GM21367 (cell line): ENCODE data around the gene POLD2.

Experiments used
- ATAC-seq: cut with Tn5 transposase; IDR thresholded peaks from one replicate; pipeline ENCODE4 v1.9.1; 2021; ENCODE audit not compliant: unreplicated experiment

The POLD2 gene

DNA sequence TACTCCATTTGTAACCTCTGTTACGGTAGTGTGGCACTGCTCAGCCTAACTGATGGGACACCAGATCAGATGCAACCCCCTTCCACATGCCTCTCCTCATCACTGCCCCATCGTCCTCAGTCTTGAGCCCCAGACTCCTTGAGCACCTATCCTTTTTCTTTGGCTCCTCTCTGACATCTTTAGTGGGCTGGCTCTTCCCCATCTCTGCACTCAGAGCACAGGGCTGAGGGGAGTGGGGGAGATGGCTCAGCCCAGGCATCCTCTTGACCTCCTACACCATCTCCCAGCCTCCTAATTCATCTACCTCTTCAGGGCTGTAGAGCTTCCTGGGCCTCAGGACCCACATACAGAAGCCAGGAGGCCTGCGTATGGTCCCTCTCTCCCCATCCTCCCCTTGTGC lies 39.6 kb downstream of the POLD2 start:
- ATAC-seq: no peak

DNA sequence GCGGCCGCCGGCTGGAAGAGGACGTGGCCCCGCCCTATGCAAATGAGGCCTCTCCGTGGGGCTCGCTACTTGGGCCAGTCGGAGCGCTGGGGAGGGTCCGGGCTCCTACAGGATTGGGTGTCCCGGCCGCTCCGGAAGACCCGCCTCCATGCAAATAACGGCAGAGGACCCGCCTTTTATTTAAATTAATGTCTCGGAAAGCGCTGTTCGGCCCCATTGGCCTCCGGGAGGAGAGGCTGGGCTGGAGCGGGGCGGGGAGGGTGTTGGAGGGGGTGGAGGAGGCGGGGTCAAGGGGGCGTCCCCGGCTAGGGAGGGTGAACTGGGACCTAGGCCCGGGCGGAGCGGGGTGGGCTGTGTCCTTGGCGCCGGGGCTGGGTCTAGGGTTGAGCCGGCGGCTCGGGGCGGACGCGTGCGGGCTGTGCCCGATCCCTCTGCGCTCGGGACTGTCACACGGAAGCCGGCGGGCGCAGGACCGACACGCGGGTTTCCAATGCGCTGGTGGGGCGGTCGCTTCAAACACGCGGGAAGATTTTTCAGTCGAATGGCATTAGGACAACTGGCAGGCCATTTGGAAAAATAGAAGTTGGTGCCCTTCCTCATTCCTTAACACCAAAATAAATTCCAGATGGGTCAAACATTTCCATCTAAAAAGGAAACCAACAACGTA lies 40.7 kb downstream of the POLD2 start:
- ATAC-seq: peak; percentile 81

GRCh38 chr7:44081266-44081748 lies 42.0 kb downstream of the POLD2 start:
- ATAC-seq: no peak

GRCh38 chr7:44080686-44081265 lies 42.6 kb downstream of the POLD2 start:
- no peak for ATAC-seq

GRCh38 chr7:44080118-44080517 lies 43.2 kb downstream of the POLD2 start:
- no peak for ATAC-seq

- no peak for ATAC-seq
Observed at GRCh38 chr7:44079331-44080021, 43.9 kb downstream of the POLD2 start.

- no peak for ATAC-seq
Observed at GRCh38 chr7:44078521-44078920, 44.8 kb downstream of the POLD2 start.

DNA sequence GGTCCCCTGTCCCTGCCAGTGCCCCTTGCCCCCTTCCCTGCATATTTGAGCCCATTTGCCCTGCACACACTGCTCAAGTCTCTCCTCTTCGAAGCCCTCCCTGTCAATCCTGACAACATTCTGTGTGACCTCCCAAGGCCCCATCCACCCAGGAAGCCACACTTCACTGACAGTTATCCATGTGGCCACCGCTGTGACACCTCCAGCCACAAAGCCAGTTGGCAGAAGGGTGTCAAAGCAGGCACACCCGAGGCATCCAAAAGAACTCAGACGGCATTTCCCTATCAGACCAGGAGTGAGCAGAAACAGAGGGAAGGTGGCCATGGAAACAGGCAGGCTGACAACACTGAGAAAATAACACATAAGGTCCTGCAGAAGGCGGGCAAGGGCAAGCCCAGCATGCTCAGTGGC lies 45.7 kb downstream of the POLD2 start:
- no peak for ATAC-seq

DNA sequence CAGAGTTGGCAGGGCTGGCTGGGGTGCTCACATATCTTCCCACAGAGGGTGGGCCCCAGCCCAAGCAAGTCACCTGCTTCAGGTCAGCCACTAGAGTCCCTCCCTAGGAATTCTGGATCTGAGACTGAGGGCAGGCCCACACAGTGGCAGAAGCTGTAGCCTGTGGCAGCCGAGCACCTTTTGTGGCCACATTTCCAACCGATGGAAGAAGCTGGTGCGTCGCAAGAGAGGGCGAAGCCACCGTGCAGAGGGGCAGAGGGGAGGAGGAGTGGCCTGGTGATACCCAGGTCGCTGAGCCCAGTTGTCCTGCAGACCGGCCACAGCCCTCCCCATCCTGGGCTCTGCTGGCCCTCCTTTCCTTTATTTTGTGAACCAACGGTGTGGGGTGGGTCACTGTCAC lies 46.3 kb downstream of the POLD2 start:
- ATAC-seq: no peak

GRCh38 chr7:44076101-44076895 lies 47.0 kb downstream of the POLD2 start:
- ATAC-seq: no peak

GRCh38 chr7:44075296-44076075 lies 47.9 kb downstream of the POLD2 start:
- ATAC-seq: no peak

DNA sequence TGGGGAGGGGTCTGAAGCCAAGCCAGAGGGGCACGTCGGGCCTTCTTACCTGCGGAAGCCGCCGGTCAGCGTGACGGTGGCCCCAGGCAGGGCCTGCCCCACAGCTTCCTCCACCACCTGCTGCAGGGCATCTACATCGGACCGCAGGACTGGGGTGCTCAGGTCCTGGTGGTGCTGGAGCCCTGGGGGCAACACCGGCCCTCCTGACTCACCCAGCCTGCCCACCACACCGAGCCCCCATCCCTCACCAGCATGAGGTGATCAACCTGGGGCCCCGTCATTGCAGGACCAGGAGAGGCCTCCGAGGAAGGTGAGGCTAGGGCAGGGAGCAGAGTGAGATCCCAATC lies 49.0 kb downstream of the POLD2 start:
- peak; percentile 20 for ATAC-seq

GRCh38 chr7:44073664-44074348 lies 49.5 kb downstream of the POLD2 start:
- ATAC-seq: peak; percentile 56

- no peak for ATAC-seq
Observed at GRCh38 chr7:44072364-44073231, 50.8 kb downstream of the POLD2 start.

- ATAC-seq: no peak
Observed at GRCh38 chr7:44071726-44072363, 51.5 kb downstream of the POLD2 start.

- no peak for ATAC-seq
Observed at GRCh38 chr7:44068054-44068453, 55.3 kb downstream of the POLD2 start.

DNA sequence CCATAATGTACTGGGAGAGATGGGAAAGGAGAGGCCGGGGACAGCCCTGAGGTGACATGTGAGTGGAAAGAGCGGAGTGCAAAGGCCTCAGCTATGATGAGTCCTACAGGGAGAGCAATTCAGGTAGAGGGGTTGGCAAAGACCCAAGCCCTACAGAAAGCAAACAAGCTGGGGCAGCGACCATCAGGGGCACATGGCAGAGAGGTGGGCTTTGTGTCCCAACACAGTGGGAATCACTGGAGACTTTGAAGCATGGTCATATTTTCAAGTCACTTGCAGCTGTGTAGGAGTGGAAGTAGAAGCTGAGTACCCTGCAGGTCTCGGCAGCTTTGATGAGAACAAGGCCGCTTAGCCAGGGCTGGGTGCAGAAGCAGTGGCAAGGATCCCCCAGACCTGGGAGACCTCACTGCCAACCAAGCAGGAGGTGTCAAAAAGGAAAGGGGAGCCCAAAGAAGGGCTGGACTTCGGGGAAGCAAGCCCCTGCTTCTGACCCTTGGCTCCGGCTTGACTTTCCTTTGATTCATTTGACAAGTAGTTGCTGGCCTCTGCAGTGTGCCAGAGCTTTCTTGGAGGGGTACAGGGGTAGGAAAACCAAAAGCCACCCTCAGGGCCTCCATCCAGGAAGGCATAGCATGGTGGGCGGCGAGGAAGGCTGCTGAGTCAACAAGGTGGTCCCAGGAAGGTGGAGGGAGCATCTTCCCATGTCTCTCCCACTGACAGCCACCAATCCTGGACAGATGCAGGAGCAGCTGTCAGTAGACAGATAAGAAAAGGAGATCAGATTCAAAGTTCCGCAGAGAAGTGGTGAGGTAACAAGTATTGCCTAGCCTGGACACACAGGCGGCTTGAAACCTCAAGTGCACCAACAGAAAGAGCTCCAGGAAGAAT lies 56.0 kb downstream of the POLD2 start:
- ATAC-seq: no peak
